NCI-H226 (cell line): ENCODE measurements around the gene ENTPD5.
A peak's percentile ranks its signal among the peaks of the same experiment; 100 is the strongest.
"Not testable (repeated sequence)": the region's sequence is repeated elsewhere in the genome, so short reads cannot be mapped to it uniquely, and the experiment has no call there.

Experiments
- DNase-seq: peaks from one replicate; pipeline ENCODE4 v3.0.0-alpha.2; 2015

The ENTPD5 gene

DNA sequence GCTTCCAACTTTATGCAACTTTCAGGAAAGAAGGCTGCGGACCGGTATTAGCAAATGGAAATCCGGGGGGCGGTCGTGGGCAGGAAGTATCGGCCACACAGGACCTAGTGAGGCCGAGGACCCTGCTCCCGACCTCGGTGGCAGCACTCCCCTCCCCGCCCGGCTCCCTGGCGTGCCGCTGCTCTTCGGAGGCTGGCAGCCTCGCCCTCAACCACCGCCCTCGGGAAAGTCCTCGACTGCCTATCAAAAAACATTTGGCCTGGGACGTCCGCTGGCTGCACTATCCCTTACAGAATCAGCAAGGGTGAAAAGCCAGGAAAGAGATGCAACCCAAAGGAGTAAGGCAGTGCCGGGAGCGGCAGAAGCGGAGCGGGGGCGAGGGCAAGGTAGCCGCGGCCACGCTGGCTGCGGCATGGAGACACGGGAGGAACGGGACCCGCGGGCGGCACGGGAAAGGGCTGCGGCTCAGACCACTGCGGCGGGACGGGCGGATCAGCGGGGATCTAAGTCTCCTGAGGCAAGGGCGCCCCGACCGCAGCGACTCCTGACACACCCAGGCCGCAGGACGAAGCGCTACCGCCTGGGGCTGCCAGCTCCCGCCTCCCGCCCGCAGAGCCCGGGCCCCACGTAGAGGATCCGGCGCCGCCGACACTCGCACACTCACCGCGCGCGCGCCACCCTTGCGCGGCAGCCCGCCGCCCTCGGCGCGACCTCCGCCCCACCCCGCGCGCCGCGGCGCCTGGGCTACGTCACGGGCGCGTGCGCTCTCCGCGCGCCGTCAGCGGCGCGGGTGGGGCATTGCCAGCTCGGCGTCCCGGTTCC is at the start of gene ENTPD5, which contains the start of gene BBOF1:
Gene ENTPD5 (minus strand): TSS at position 703 of the 822 bp plus-strand sequence. CDS start 31,186 bp downstream, outside the sequence.
Gene BBOF1 (plus strand): TSS at position 764 of the 822 bp plus-strand sequence. CDS start 130 bp downstream, outside the sequence.
- DNase-seq = peak; percentile 79

GRCh38 chr14:74065746-74066575 is 46.9 kb upstream of the ENTPD5 start:
- DNase-seq = peak; percentile 85

- DNase-seq = peak; percentile 38
Measured at GRCh38 chr14:74064883-74065282, 45.8 kb upstream of the ENTPD5 start.

- DNase-seq = no peak
Measured at GRCh38 chr14:74064426-74064825, 45.3 kb upstream of the ENTPD5 start.

GRCh38 chr14:74062809-74063150 is 43.7 kb upstream of the ENTPD5 start:
- peak; percentile 70 for DNase-seq

DNA sequence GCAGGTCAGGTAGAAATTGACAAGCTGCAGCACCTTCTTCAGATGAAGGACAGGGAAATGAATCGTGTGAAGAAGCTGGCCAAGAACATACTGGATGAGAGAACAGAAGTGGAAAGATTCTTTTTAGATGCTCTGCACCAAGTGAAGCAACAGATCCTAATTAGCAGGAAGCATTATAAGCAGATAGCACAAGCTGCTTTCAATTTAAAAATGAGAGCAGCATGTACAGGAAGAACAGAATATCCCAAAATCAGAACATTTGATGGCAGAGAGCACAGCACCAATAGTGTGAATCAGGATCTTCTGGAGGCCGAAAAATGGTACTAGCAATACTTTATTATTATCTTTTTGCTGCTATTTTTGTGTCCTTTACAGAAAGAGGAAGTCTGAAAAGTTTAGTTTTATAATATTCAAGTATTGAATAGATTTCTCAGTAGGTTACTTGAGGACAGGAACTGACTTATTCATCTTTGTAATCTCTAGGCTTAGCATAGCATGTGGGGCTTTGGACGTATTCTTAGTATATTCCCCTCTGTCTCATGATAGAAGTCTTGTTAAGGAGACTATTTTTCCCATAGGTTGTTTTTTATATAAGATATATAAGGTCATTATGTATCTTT is 30.9 kb upstream of the ENTPD5 start:
- DNase-seq = no peak

- DNase-seq = no peak
Measured at GRCh38 chr14:74048281-74048680, 29.2 kb upstream of the ENTPD5 start.

DNA sequence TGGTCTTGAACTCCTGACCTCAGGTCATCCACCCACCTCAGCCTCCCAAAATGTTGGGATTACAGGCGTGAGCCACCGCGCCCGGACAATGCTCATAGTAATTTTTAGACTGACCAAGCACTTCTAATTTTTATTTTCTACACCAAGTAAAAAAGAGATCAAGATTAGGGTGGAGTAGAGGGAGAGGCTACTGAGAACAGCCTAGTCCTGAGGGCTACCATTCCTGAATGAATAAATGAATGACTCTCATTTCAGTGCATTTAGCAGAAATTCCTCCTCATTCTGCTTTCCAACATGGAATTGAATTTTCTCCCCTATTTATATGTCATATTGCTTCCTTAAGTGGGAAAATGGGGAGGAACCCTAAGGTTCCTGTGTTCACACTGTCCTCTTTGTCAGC is 26.4 kb upstream of the ENTPD5 start:
- no peak for DNase-seq

GRCh38 chr14:74042296-74042695 is 23.2 kb upstream of the ENTPD5 start:
- no peak for DNase-seq

- DNase-seq = peak; percentile 41
Measured at GRCh38 chr14:74038020-74038859, 19.2 kb upstream of the ENTPD5 start.

DNA sequence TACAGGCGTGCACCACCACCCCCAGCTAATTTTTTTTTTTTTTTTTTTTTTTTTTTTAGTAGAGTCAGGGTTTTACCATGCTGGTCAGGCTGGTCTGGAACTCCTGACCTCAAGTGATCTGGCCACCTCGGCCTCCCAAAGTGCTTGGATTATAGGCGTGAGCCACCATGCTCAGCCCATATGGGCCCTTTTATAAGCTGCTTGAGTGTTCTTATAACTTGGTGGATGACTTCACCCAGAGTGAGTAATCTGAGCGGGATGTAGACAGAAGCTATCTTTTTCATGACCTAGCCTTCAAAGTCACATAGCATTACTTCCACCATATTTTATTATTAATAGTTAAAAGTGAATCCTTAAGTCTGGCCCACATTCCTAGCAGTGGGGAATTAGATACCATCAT is 16.5 kb upstream of the ENTPD5 start:
- peak; percentile 37 for DNase-seq

- DNase-seq = no peak
Measured at GRCh38 chr14:74034572-74034971, 15.5 kb upstream of the ENTPD5 start.

- DNase-seq = no peak
Measured at GRCh38 chr14:74029136-74029535, 10.0 kb upstream of the ENTPD5 start.

DNA sequence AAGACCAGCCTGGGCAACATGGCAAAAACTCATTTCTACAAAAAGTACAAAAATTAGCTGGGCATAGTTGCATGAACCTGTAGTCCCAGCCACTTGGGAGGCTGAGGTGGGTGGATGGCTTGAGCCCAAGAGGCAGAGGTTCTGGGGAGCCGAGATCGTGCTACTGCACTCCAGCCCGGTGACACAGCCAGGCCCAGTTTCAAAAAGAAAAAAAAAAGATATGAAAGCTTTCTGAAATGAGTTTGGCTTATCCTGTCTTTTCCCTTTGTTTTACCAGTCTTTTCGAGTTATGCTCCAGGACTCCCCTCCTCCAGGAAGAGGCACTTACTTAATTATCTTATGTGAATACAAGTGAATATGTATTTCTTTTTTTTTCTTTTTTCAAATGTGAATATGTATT is 3.3 kb upstream of the ENTPD5 start:
- no peak for DNase-seq

- DNase-seq = no peak
Measured at GRCh38 chr14:74019408-74020137, 485 bp upstream of the ENTPD5 start.

DNA sequence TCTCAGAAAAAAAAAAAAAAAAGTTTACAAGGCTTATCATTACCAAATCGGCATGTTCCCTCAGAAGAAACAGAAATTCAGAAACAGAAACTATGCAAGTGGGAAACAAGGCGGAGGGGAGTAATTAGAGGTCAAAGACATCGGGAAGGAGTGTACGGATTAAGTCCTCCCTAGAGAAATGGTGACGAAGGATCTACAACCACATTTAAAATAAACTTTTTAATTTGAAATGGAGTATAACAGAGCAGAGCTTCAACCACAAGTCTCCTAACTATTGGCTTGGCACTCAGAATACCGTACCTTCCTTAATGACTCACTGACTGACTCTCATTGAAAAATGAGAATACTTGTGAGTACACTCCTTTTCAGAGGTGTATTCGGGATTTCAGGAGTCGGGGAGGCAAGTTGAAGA is 908 bp downstream of the ENTPD5 start:
- DNase-seq = peak; percentile 72

- DNase-seq = no peak
Measured at GRCh38 chr14:74015963-74016362, 3.1 kb downstream of the ENTPD5 start.

DNA sequence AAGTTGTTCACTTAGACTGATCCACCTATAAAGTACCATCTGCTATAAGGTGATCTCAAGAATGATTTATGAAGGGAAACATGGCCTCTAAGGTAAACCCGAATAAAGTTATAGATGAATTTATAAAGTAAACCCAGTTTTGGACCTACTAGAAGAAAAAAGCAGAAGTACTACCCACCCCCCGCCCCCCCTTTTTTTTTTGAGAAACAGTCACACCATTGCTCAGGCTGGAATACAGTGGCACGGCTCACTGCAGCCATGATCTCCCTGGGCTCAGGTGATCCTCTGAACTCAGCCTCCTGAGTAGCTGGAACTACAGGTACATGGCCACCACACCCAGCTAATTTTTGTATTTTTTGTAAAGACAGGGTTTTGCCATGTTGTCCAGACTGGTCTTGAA is 3.9 kb downstream of the ENTPD5 start:
- no peak for DNase-seq

GRCh38 chr14:74014299-74014698 is 4.8 kb downstream of the ENTPD5 start:
- no peak for DNase-seq

DNA sequence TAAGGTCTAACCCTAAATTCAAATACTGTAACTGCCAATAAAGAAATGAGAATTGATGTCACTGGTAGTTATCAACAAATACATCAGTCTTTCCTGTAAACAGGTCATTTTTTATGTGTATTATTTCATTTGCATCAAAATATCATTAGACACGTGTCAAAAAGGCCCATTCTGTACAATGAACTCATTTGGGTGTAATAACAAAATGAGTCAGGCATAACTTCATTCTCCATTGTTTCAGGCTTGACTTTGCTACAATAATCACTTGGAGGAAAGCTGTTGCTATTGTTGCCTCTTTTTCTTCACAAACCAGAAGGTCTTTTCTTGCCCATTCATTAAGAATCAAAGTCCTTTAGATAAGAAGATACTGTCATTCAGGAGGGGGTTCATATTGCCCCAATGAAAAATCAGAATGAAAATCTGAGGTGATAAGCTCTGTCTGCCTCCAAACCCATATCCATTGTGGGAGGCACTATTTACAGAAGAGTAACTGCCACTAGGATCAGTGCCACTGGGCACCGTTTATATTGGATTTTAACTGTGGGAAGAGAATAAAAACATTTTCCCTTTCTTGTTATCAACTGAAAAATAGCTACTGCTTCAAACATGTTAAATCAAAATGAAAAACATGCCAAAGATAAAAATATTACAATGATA is 10.1 kb downstream of the ENTPD5 start:
- no peak for DNase-seq

DNA sequence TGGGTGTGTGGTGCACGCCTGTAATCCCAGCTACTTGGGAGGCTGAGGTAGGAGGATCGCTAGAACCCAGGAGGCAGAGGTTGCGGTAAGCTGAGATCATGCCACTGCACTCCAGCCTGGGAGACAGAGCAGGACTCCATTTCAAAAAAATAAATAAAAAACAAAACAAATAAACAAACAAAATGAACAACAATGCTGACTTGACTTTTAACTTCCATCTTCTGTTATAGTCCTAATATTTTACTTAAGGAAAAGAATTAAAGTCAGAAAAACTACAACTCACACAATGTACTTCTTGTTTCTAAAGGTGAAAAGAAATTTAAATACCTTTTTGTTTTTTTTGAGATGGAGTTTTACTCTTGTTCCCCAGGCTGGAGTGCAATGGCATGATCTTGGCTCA is 13.4 kb downstream of the ENTPD5 start:
- not testable (repeated sequence) for DNase-seq
